OCI-LY7 (cell line): Measurements from ENCODE around the gene TNFSF4. TPM values are rescaled to one million over a fixed set of nuclear protein-coding genes. Genes with fewer than 3 reads are reported as not detected.

Experiments
- BruUV-seq: library from RNA; stranded (reverse); fragments of 400-500 nt; replicated peaks from 2 replicates; lab custom pipeline; 2021; lab: Mats Ljungman, UMichigan
- CTCF ChIA-PET: fragments of 300-600 bp; sonication (Branson Sonifier 250); formaldehyde crosslinking; loops from one replicate; lab custom pipeline; 2022; ENCODE audit warnings: antibody characterized with exemption; ENCODE audit not compliant: unreplicated experiment; lab: Charles Lee
- POLR2A ChIA-PET: fragments of 300-600 bp; sonication (Branson Sonifier 250); formaldehyde crosslinking; loops from one replicate; lab custom pipeline; 2022; ENCODE audit warnings: antibody characterized with exemption; lab: Charles Lee
- DNase-seq: peaks from one replicate; pipeline ENCODE4 v3.0.0-alpha.2; 2015; ENCODE audit warnings: low spot score
- H2AFZ ChIP-seq: fragments of 200-600 bp; sonication (generic), shearing (Covaris generic); 2 replicates; pipeline ENCODE4 v1.6.1; 2014; ENCODE audit warnings: mild to moderate bottlenecking, antibody characterized with exemption, low read length, moderate library complexity
- H3K27ac ChIP-seq: fragments of 200-600 bp; sonication (generic); 2 replicates; pipeline ENCODE4 v1.5.1; 2014; ENCODE audit warnings: mixed run types, low read depth, mild to moderate bottlenecking, moderate library complexity, low read length, inconsistent platforms; ENCODE audit not compliant: poor library complexity, severe bottlenecking
- H3K36me3 ChIP-seq: fragments of 200-600 bp; sonication (generic); 2 replicates; pipeline ENCODE4 v1.6.1; 2014; ENCODE audit warnings: mild to moderate bottlenecking, antibody characterized with exemption, low read length, moderate library complexity, mixed read lengths; ENCODE audit not compliant: insufficient read depth
- H3K4me1 ChIP-seq: fragments of 200-600 bp; sonication (generic); 2 replicates; pipeline ENCODE4 v1.5.1; 2014; ENCODE audit warnings: mild to moderate bottlenecking, low read length; ENCODE audit not compliant: insufficient read depth, poor library complexity, severe bottlenecking
- H3K4me2 ChIP-seq: fragments of 200-600 bp; sonication (generic); 2 replicates; pipeline ENCODE4 v1.6.1; 2014; ENCODE audit warnings: mild to moderate bottlenecking, low read length
- H3K4me3 ChIP-seq: fragments of 200-600 bp; sonication (generic); 2 replicates; pipeline ENCODE4 v1.5.1; 2014; ENCODE audit warnings: mild to moderate bottlenecking, low read depth, low read length; ENCODE audit not compliant: poor library complexity, severe bottlenecking
- H3K79me2 ChIP-seq: fragments of 200-600 bp; sonication (generic); 2 replicates; pipeline ENCODE4 v1.6.1; 2016; ENCODE audit warnings: low read depth, mild to moderate bottlenecking, low read length, moderate library complexity, mixed read lengths; ENCODE audit not compliant: insufficient read depth
- H3K9me2 ChIP-seq: fragments of 200-600 bp; sonication (generic); 2 replicates; pipeline ENCODE4 v1.6.1; 2016; ENCODE audit warnings: mild to moderate bottlenecking, low read length, mixed read lengths; ENCODE audit not compliant: insufficient read depth
- H3K9me3 ChIP-seq: fragments of 200-600 bp; sonication (generic); 2 replicates; pipeline ENCODE4 v1.6.1; 2014; ENCODE audit warnings: mild to moderate bottlenecking, mixed run types, low read length, mixed read lengths
- H4K20me1 ChIP-seq: fragments of 200-600 bp; sonication (generic); 2 replicates; pipeline ENCODE4 v1.6.1; 2014; ENCODE audit warnings: mild to moderate bottlenecking, antibody characterized with exemption, low read length, moderate library complexity, mixed read lengths; ENCODE audit not compliant: insufficient read depth
- EZH2phosphoT487 ChIP-seq: fragments of 200-600 bp; sonication (generic); IDR thresholded peaks from 2 replicates; pipeline ENCODE4 v1.6.1; 2018; ENCODE audit warnings: low read depth, borderline replicate concordance, mild to moderate bottlenecking, mixed run types, antibody characterized with exemption, low read length, moderate library complexity, mixed read lengths
- intact Hi-C: fragments of 100-400 bp; cut with micrococcal nuclease; formaldehyde crosslinking; loops from one replicate; pipeline ENCODE4 v1.10.0; 2022; ENCODE audit not compliant: unreplicated experiment
- total RNA-seq, 2 experiments: library from RNA; depleted of rRNA in 1 of 2; stranded (reverse); fragments of >200 nt in 1 of 2; shearing (Covaris generic) in 1 of 2; gene quantifications; 2 replicates each; pipeline ENCODE4 v1.2.3, GENCODE V29; 2014 to 2022
- TF ChIP-seq, protein P1 (sequence below): fragments of 200-600 bp; sonication (generic); conservative IDR thresholded peaks from 2 replicates; pipeline ENCODE4 v1.5.1; 2014; ENCODE audit warnings: mild to moderate bottlenecking, antibody characterized with exemption, low read length, moderate library complexity, mixed read lengths

The TNFSF4 gene
- total RNA-seq, 2 experiments from 2014 or later: 0.53 to 0.63 TPM

DNA sequence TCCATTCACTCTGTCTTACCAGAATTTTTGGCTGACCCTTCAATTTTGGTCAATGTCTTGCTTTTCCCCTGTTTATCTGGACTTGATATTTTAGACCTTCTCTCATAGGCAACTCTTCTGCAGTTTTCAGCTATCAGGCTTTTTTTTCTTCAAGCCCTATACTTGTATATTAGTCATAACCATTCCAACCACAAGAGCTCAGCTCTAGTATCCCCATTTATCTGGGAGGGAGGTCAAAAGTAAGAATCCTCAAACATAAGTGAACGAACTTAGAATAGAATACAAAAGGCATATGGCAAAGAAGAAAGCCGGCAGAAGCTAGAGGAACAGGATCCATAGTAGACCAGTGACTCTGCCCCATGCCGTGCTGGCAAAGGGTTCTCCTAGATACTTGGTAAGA is 45.9 kb upstream of the TNFSF4 start:
- Histone ChIP-seq H3K4me3 (no peak overlapping the region), H3K9me2 (no peaks in the 10 kb centered on the region), H3K4me2 (no peak overlapping the region), H3K27ac (no peak overlapping the region), H3K79me2 (no peaks in the 10 kb centered on the region), H4K20me1 (no peaks in the 10 kb centered on the region), H2AFZ (no peak overlapping the region), H3K4me1 (peaks cover 21% of the 10 kb centered on the region), H3K36me3 (no peaks in the 10 kb centered on the region), H3K9me3 (no peaks in the 10 kb centered on the region)
- CTCF ChIA-PET: no interaction called here
- TF ChIP-seq, protein P1, sequence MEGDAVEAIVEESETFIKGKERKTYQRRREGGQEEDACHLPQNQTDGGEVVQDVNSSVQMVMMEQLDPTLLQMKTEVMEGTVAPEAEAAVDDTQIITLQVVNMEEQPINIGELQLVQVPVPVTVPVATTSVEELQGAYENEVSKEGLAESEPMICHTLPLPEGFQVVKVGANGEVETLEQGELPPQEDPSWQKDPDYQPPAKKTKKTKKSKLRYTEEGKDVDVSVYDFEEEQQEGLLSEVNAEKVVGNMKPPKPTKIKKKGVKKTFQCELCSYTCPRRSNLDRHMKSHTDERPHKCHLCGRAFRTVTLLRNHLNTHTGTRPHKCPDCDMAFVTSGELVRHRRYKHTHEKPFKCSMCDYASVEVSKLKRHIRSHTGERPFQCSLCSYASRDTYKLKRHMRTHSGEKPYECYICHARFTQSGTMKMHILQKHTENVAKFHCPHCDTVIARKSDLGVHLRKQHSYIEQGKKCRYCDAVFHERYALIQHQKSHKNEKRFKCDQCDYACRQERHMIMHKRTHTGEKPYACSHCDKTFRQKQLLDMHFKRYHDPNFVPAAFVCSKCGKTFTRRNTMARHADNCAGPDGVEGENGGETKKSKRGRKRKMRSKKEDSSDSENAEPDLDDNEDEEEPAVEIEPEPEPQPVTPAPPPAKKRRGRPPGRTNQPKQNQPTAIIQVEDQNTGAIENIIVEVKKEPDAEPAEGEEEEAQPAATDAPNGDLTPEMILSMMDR: no peak
- no peak for TF ChIP-seq EZH2phosphoT487
- BruUV-seq: no TSS peak
- POLR2A ChIA-PET: interaction anchor here (1.2 to 1.3 kb wide), 2 partner anchors 17 to 106 kb away, joined by 3 to 4 read pairs; no protein-coding TSS in a partner anchor
- intact Hi-C loops: no loop called here
- DNase-seq: no peak

DNA sequence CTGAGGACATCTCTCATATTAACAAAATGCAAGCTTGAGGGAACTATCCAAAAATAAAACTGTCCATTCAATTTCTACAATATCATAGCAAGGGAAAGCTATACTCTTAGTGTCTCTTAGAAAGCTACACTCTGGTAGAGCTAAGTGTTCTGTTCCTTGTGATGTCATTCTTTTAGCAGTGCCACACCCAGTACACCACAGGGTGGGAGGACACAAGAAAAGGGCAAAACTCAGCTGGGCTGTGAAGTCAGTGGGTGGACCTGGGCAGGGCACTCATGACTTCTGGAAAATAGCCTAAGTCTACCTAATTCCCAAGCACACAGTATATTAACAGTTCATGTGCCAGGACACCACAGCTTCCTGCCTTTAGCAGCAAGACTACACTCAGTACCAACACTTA is 42.2 kb upstream of the TNFSF4 start:
- intact Hi-C loops: no loop called here
- no peak overlapping the region for H3K4me3 ChIP-seq
- H3K4me2 ChIP-seq: no peak overlapping the region
- ChIA-PET CTCF (no interaction called here), POLR2A (interaction anchor here (0.6 to 1.2 kb wide), 3 partner anchors 10 to 159 kb away, joined by 3 to 4 read pairs (median 3); no protein-coding TSS in a partner anchor)
- no peak overlapping the region for H2AFZ ChIP-seq
- no peaks in the 10 kb centered on the region for H3K9me2 ChIP-seq
- peaks cover 2% of the 10 kb centered on the region for H3K4me1 ChIP-seq
- H3K79me2 ChIP-seq: no peaks in the 10 kb centered on the region
- H3K36me3 ChIP-seq: no peaks in the 10 kb centered on the region
- DNase-seq: no peak
- H4K20me1 ChIP-seq: no peaks in the 10 kb centered on the region
- no peak overlapping the region for H3K27ac ChIP-seq
- TF ChIP-seq, protein P1: no peak
- TF ChIP-seq EZH2phosphoT487: no peak
- BruUV-seq: no TSS peak
- no peaks in the 10 kb centered on the region for H3K9me3 ChIP-seq

DNA sequence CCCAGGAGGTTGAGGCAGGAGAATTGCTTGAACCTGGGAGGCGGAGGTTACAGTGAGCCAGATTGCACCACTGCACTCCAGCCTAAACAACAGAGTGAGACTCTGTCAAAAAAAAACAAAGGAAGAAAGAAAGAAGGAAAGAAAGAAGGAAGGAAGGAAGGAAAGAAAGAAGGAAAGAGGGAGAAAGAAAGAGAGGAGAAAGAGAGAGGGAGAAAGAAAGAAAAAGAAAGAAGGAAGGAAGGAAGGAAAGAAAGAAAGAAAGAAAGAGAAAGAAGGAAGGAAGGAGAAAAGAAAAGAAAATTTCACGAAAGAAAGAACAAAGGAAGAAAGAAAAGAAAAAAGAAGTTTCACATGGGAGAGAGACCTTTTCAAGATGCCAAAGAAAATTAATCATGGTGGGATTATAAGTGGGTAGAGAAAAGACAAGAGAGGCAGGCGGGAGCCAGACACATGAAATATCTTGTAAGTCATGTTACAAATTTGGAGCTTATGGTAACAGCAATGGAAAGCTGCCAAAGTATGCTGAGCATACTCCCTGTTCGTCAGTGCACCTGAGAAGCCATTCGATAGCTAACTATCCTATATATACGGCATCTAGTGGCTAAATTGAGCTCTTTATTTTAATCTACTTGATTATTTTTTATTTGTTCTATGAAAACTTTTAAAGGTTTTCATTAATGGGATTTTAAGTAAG is 41.3 kb upstream of the TNFSF4 start:
- POLR2A ChIA-PET: interaction anchor here (0.6 to 0.9 kb wide), 2 partner anchors 11 to 179 kb away, joined by 3 read pairs; no protein-coding TSS in a partner anchor
- no peak for DNase-seq
- Histone ChIP-seq H3K9me3 (peaks cover 7% of the 10 kb centered on the region; the same call in 1 of the 2 replicates), H4K20me1 (no peaks in the 10 kb centered on the region), H3K9me2 (no peaks in the 10 kb centered on the region), H3K79me2 (no peaks in the 10 kb centered on the region), H3K4me1 (no peaks in the 10 kb centered on the region), H3K4me2 (no peak overlapping the region), H3K27ac (no peak overlapping the region), H3K36me3 (no peaks in the 10 kb centered on the region), H3K4me3 (no peak overlapping the region), H2AFZ (no peak overlapping the region)
- TF ChIP-seq, protein P1: no peak
- TF ChIP-seq EZH2phosphoT487: no peak
- intact Hi-C loops: no loop called here
- CTCF ChIA-PET: no interaction called here
- no TSS peak for BruUV-seq
